Epithelial cell of esophagus (primary cell): ENCODE results near the gene ITPKA.

Experiments
- DNase-seq: peaks from one replicate; pipeline ENCODE4 v3.0.0; 2010; ENCODE audit warnings: low read depth
- H3K4me3 ChIP-seq: 2 replicates; pipeline ENCODE4 v1.5.1; 2011; ENCODE audit warnings: mild to moderate bottlenecking, low read length, control low read depth
- CTCF ChIP-seq: IDR thresholded peaks from 2 replicates; pipeline ENCODE4 v1.5.1; 2011; ENCODE audit warnings: low read depth, mild to moderate bottlenecking, low read length, control low read depth, inconsistent platforms; ENCODE audit not compliant: insufficient read depth; ENCODE audit errors: missing control alignments

ITPKA gene

GRCh38 chr15:41498657-41499056 lies 5.0 kb downstream of the ITPKA start:
- DNase-seq, result no peak
- no peak for TF ChIP-seq CTCF
- no peak overlapping the region for H3K4me3 ChIP-seq

DNA sequence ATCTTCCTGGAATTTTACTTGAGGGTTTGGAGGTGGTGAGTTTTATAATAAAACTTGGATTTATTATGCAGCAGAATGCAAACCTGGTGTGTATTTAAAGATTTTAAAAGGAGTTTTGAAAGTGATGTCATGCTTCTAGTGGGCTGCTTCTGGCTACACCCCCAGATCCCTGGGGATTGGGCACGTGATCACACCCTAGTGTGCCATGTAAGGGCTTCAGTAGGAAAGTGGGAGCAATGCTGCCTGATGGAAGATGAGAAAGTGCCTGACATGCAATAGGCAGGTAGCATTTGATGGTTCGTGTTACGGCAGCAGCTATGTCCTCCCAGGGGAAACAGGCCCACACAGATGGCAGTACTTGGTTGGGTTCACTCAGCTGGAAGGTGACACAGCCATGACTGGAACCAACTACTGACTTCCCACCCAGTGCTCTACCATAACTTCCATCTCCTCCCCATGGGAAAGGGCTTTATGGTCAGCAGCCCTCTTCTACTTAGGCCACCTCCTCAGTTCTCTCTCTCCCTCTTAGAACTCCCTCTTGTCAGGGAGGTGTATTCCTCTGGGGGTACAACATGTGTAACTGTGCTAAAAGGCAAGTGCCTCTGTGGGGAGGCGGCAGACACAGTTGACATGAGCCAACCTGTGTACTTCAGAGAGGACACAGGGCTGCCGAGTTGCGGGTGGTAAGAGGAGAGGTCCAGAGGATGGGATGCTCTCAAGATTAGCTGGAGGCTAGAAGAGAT lies 5.6 kb downstream of the ITPKA start:
- TF ChIP-seq CTCF, result no peak
- no peak overlapping the region for H3K4me3 ChIP-seq
- no peak for DNase-seq

- TF ChIP-seq CTCF, result no peak
These were observed 7.7 kb downstream of the ITPKA start for GRCh38 chr15:41501191-41501917.

DNA sequence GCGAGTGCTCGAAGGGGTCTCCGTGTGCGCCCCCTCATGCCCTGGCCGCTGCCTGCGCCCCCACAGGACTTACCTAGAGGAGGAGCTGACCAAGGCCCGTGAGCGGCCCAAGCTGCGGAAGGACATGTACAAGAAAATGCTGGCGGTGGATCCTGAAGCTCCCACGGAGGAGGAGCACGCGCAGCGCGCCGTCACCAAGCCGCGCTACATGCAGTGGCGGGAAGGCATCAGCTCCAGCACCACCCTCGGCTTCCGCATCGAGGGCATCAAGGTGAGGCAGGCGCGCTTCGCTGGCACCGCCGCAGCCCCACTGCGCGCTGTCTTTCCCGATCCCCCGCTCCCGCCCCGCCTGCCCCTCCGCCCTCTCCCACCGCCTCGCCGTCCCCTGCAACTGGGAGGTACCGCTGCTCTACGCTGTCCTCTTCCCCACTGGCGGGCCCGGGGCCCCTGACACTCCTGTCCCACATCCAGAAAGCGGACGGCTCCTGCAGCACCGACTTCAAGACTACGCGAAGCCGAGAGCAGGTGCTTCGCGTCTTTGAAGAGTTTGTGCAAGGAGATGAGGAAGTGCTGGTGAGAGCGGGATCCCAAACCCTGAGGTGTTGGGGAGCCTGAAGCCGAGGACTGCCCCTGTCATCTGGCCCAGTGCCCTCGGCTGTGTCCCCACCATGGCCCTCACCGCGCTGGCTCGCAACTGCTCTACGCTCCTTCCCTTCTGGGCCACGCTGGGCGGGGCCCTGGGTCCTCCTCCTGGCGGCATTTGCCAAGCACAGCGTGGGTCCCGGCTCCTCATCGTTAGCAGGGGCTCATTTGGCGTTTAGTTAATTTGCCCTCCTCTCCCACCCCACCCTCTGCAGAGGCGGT lies 8.5 kb downstream of the ITPKA start:
- no peak for DNase-seq
- no peak for TF ChIP-seq CTCF
- no peak overlapping the region for H3K4me3 ChIP-seq

More at GRCh38 chr15:41501191-41501917, 7.7 kb downstream of the ITPKA start:
- DNase-seq, result peak; percentile 37
- no peak overlapping the region for H3K4me3 ChIP-seq

DNA sequence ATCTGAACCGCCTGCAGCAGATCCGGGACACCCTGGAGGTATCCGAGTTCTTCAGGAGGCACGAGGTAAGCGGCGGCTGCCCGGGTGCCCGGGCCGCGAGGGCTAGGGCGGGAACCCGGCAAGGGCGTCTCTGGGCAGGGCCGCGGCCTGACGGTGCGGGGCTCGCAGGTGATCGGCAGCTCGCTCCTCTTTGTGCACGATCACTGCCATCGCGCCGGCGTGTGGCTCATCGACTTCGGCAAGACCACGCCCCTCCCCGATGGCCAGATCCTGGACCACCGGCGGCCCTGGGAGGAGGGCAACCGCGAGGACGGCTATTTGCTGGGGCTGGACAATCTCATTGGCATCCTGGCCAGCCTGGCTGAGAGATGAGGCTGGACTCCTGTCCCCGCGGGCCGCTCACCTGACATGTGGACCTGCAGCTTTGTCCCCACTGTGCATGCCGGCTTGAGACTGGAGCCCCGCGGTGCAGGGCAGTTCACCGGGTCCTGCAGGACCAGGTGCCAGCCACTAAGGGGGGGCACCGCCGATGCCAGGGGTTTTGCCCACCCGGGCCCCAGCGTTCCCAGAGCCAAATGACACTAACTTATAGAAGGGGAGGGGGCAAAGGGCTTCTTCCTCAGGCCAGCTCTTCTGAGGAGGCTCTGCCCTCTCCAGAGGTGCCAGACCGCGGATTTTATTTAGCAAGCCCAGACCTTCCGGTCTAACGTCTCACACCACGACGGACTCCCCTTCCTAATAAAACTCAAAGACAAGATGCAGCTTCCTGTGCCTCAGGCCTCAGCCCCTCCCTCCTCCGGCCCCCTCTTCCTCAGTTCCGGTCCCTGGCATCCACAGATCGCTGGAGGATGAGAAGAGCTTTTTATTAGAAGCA lies 9.4 kb downstream of the ITPKA start:
- DNase-seq, result no peak
- H3K4me3 ChIP-seq, result no peak overlapping the region
- no peak for TF ChIP-seq CTCF

GRCh38 chr15:41503669-41504010 lies 10.0 kb downstream of the ITPKA start:
- no peak for TF ChIP-seq CTCF
- no peak overlapping the region for H3K4me3 ChIP-seq
- peak; percentile 50 for DNase-seq
